SIG-M5 (cell line): Measurements from ENCODE around the gene SREBF2.
"Not testable (repeated sequence)": the region's sequence is repeated elsewhere in the genome, so short reads cannot be mapped to it uniquely, and the experiment has no call there.

Experiments used
- DNase-seq: peaks from one replicate; lab custom pipeline; 2025; lab: John Stamatoyannopoulos, UW

SREBF2 gene

DNA sequence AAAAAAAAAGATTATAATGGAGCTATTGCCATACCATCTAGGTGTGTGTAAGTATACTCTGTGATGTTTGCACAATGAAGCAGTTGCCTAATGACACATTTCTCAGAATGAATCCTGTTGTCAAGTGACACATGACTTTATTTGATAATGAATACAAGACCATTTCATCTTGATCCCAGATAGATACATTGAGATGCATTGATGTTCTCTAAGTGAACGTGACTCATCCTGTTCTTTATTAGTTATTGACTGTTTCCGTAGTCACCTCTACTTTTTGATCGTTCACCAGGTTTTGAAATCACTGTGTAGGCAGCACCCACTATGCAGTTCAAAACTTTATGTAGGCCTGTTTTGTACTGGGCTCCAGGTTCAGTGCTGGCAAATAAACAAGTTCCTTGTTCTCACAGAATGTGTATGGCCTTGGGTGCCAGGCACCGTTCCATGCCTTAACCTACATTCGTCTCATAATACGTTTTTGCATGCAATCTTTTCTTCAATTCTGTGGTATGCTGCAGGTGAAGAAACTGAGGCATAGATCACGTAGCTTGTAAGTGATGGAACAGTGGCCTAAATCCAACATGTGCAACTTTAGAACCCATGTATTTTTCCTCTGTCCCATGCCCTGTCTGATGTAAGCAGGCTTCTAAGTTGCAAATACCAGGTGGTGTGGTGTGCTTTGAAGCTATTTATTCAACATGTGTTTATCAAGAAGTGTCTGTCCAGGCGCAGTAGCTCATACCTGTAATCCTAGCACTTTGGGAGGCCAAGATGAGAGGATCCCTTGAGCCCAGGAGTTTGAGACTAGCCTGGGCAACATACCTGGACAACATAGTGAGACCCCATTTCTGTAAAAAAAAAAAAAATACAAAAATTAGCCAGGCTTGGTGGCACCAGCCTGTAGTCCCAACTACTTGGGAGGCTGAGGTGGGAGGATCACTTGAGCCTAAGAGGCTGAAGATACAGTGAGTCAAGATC lies 10.4 kb downstream of the SREBF2 start:
- DNase-seq: no peak

GRCh38 chr22:41844036-41844435 lies 11.1 kb downstream of the SREBF2 start:
- DNase-seq: no peak

DNA sequence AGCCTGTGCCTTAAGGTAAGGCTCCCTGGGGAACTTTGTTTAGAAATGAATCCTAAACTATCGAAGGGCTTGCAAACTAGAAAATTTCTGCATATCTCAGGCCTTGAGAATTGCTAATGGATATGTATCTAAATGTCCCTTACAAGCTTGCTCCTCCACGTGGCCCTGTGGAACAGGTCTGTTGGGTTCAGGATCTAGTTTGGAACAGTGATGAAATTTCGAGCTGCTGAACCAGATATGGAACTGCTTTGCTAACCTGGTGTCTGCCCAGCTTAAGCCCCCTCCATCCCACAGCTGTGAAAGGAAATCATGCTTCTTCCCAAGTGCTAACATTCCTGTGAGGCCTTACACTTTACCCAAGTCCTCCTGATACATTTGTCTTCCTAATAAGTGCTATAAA lies 11.6 kb downstream of the SREBF2 start:
- DNase-seq: no peak

DNA sequence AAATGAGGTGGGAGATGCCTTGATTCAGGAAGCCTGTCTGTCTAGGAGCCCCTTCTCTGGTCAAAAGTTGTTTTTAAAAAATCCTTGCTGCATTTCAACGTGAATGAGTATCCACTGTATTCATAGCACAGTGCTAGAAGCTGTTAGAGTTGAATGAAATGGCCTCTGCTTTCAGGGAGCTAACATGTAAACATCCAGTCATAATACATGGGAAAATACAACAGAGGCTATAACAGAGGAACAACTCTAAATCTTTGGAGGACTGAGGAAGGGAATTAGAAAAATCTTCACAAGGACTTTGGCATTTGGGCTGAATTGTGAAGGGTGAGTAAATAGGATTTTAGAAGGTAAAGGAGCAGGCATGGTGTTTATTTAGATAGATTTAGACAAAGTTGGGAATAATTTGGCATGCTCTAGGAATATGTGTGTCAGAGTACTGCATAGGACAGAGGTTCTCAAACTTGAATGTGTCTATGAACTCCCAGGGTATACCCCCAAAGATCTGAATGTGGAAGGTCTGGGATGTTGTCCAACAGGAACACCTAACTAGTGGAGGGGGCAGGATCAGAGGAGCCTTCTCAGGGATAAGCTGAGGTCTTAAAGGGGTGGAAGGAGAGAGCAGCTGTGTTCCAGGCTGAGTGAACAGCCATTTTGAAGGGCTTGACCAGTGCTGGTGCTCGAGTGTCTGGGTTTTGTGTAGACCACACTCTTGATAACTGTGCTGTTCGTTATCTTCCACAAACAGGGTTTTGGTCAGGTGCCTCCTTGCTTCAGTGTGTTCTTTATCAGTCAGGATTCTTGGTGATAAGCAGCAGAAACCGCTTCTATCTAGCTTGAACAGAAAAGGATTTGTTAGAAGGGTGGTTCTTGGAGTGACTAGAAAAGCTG lies 12.7 kb downstream of the SREBF2 start:
- no peak for DNase-seq

- DNase-seq: no peak
These were observed 13.5 kb downstream of the SREBF2 start for GRCh38 chr22:41846268-41846987.

DNA sequence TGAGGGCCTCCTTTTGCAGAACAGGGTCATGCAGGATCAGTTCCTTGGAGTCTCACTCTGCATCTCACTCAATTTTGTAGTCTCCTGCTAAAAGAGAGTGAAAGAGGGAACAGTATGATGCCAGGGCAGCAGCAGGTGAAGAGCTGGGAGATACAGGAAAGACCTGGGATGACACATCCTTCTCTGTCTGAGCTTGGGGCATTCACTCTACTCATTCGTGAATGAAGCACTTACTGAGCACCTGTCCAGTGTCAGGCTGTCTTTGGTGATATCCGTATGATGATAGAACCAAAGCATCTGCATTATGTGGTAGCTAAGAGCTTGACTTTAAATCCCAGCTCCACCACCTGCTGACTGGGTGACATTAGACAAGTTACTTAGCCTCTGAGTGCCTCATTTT lies 14.4 kb downstream of the SREBF2 start:
- DNase-seq: no peak

GRCh38 chr22:41848468-41848867 lies 15.6 kb downstream of the SREBF2 start:
- peak; percentile 66 for DNase-seq

DNA sequence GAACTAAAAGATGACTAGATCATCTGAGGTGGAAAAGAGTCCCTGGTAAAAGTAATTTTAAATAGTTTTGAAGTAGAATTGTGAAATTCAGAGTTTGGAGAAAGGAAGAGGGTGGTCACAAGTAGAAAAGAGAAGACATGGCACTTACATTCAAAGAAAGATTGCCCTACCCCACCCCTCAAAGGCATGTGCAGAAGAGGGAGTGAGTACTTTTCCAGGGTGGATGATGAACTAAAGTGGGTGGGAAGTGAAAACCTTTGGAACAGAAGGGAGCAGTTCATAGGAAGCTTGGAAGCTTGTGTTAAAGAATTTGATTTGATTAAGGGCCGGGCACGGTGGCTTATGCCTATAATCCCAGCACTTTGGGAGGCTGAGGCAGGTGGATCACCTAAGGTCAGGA lies 23.6 kb downstream of the SREBF2 start:
- DNase-seq: no peak

- peak; percentile 74 for DNase-seq
These were observed 24.4 kb downstream of the SREBF2 start for GRCh38 chr22:41857155-41857859.

DNA sequence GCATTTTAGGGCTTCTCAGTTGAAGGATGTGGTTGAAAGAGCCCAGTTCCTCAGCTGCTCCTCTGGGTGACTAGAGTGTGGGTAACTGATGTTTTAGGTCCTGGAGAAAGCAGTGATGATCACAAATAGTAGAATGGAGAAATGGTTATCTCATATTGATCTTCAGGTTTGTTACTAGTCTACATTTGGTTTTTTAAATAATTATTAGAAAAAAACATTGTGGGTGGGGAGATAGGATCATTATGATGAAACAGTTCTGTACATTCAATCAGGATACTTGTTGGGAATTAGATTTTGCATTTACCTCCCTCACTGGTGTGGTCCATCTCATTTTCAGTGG lies 24.9 kb downstream of the SREBF2 start:
- no peak for DNase-seq

DNA sequence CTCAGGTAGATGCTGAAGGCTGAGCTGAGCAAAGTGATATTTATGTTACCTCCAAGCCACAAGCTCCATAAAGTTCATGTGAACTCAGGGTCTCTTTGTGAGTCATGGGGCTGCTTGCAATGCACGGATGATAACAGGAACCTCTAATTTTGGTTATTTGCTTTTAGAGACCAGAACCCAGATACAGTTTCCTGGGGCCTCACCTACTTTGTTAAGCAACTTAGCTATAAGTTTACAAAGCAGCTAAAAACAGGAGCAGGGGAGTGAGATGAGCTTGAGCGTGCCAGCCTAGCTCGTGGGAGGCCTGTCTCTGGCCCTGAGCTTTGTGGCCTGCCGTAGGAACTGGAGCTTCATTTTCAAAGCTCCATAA lies 29.2 kb downstream of the SREBF2 start:
- DNase-seq: peak; percentile 80

GRCh38 chr22:41862530-41863266 lies 29.8 kb downstream of the SREBF2 start:
- no peak for DNase-seq

- no peak for DNase-seq
These were observed 30.6 kb downstream of the SREBF2 start for GRCh38 chr22:41863472-41863871.

- no peak for DNase-seq
These were observed 35.7 kb downstream of the SREBF2 start for GRCh38 chr22:41868556-41868955.

DNA sequence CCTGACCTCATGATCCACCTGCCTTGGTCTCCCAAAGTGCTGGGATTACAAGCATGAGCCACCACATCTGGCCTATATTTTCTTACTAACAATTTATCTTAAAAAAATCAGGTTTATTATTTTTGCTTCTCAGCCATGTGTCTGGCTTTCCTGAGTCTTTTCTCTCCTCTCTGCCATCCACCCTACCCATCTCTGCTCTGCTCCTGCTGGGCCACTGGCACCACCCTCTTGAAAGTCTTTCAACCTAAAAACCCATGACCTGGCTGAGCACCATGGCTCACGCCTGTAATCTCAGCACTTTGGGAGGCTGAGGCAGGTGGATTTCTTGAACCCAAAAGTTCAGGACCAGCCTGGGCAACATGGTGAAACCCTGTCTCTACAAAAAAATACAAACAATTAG lies 37.2 kb downstream of the SREBF2 start:
- not testable (repeated sequence) for DNase-seq

- DNase-seq: no peak
These were observed 37.9 kb downstream of the SREBF2 start for GRCh38 chr22:41870786-41871185.

DNA sequence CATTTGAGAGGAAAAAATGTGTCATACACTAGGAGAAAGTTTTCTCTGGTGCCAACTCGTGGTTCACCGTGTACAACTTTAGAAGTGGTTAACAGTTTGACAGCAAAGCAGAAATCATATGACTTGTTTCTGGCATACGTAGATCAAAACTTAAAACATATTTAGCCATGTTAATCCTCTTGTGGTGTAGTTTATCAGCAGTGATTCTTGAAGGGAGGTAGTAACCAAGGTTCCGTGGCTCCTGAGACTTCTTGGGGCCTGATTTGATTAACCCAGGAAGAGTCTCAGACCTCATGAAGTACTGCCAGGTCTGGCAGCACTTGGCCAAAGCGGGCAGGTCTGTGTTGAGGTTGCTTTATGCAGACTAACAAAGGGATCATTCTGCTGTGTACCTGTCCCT lies 40.5 kb downstream of the SREBF2 start:
- DNase-seq: no peak

DNA sequence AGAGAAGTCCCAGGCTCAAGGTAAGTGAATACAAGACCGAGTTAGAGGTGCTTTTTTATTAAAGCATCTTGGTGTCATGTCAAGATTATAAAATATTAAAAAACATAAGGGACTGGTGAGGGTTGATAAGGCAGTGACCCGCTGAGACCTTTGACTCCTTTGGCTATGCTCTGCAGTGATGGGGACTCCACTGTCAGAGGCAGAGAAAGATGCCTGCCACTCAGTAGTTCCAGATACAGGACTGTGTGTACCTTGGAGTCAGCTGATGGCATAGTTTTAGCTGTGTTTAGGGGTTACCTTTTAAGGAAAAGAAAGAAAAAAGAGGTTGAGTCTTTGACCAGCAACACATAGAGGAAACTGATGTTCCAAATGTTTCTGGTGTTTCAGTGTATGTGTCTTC lies 41.2 kb downstream of the SREBF2 start:
- DNase-seq: no peak

- no peak for DNase-seq
These were observed 42.8 kb downstream of the SREBF2 start for GRCh38 chr22:41875531-41876270.

- no peak for DNase-seq
These were observed 43.4 kb downstream of the SREBF2 start for GRCh38 chr22:41876275-41876674.
